H1 (cell line): ENCODE data around the gene CCDC30. TPM values are rescaled to one million over a fixed set of nuclear protein-coding genes. Genes with fewer than 3 reads are reported as not detected.

Experiments used
- CTCF ChIA-PET: fragments of 300-600 bp; sonication (Branson Sonifier 250); formaldehyde crosslinking; loops from one replicate; lab custom pipeline; 2021; ENCODE audit not compliant: partially characterized antibody; lab: Charles Lee
- POLR2A ChIA-PET: fragments of 300-600 bp; sonication (Branson Sonifier 250); formaldehyde crosslinking; loops from one replicate; lab custom pipeline; 2021; ENCODE audit warnings: inconsistent platforms; ENCODE audit not compliant: partially characterized antibody; lab: Charles Lee
- DNase-seq, 2 experiments: peaks; one replicate each; pipeline versions ENCODE4 v3.0.0 to v3.0.0-alpha.2; 2010 to 2022; ENCODE audit warnings: low spot score in 2 of 2, low read depth in 1 of 2, mixed read lengths in 1 of 2
- FAIRE-seq: peaks from 2 replicates; lab custom pipeline; 2011; peaks lifted over from hg19 to GRCh38; lab: Jason Lieb, UNC
- H2AFZ ChIP-seq: 2 replicates; pipeline ENCODE4 v1.8.1; 2012; ENCODE audit warnings: low read length, inconsistent platforms
- H2AK5ac ChIP-seq: 2 replicates; pipeline ENCODE4 v1.6.1; 2013; ENCODE audit warnings: low read depth, low read length
- H2BK120ac ChIP-seq: replicated peaks from 2 replicates; pipeline ENCODE3; 2013; ENCODE audit warnings: low read depth, low read length, inconsistent platforms
- H2BK12ac ChIP-seq: 2 replicates; pipeline ENCODE4 v1.6.1; 2013; ENCODE audit warnings: low read depth, low read length
- H2BK15ac ChIP-seq: 2 replicates; pipeline ENCODE4 v1.6.1; 2013; ENCODE audit warnings: low read length
- H2BK20ac ChIP-seq: 2 replicates; pipeline ENCODE4 v1.6.1; 2013; ENCODE audit warnings: low read length
- H2BK5ac ChIP-seq: 2 replicates; pipeline ENCODE4 v1.6.1; 2013; ENCODE audit warnings: low read depth, low read length
- H3K14ac ChIP-seq: 2 replicates; pipeline ENCODE4 v1.6.1; 2013; ENCODE audit warnings: inconsistent platforms; ENCODE audit not compliant: insufficient read length
- H3K18ac ChIP-seq: 2 replicates; pipeline ENCODE4 v1.6.1; 2013; ENCODE audit warnings: low read length; ENCODE audit errors: extremely low read depth
- H3K23ac ChIP-seq: 2 replicates; pipeline ENCODE4 v1.6.1; 2013; ENCODE audit warnings: inconsistent platforms; ENCODE audit not compliant: insufficient read length
- H3K23me2 ChIP-seq: 2 replicates; pipeline ENCODE4 v1.6.1; 2013; ENCODE audit warnings: low read depth, low read length
- H3K27ac ChIP-seq: 2 replicates; pipeline ENCODE4 v1.6.1; 2011; ENCODE audit warnings: low read depth, low read length, inconsistent platforms
- H3K27me3 ChIP-seq, 4 experiments: replicated peaks in 1 of 4; 1 replicate in 1 of 4; 2 replicates in 3 of 4; pipeline versions ENCODE4 v1.6.1 to v1.8.1; 2011 to 2013; ENCODE audit warnings: low read length in 3 of 4, mild to moderate bottlenecking in 3 of 4, inconsistent platforms in 2 of 4, mixed read lengths in 2 of 4, moderate library complexity in 1 of 4; ENCODE audit not compliant: control insufficient read depth in 3 of 4, insufficient read depth in 3 of 4; ENCODE audit errors: extremely low read depth in 1 of 4
- H3K36me3 ChIP-seq, 4 experiments: 2 replicates each; pipeline versions ENCODE4 v1.6.1 to v1.8.1; 2011 to 2013; ENCODE audit warnings: mild to moderate bottlenecking in 4 of 4, low read length in 3 of 4, moderate library complexity in 2 of 4, control low read depth in 1 of 4, inconsistent platforms in 1 of 4; ENCODE audit not compliant: insufficient read depth in 4 of 4, control insufficient read depth in 2 of 4
- H3K4ac ChIP-seq: replicated peaks from 2 replicates; pipeline ENCODE3; 2013; ENCODE audit warnings: low read length, low read depth, mixed read lengths, inconsistent platforms; ENCODE audit not compliant: insufficient read length
- H3K4me1 ChIP-seq, 4 experiments: replicated peaks in 1 of 4; 1 replicate in 1 of 4; 2 replicates in 3 of 4; pipeline versions ENCODE4 v1.6.1 to v1.8.1; 2011 to 2013; ENCODE audit warnings: low read length in 3 of 4, inconsistent platforms in 2 of 4, mixed read lengths in 1 of 4; ENCODE audit not compliant: insufficient read depth in 4 of 4, control insufficient read depth in 3 of 4
- H3K4me2 ChIP-seq, 2 experiments: 2 replicates each; pipeline versions ENCODE4 v1.6.1 to v1.8.1; 2011 to 2013; ENCODE audit warnings: low read depth in 2 of 2, low read length in 2 of 2, control low read depth in 1 of 2, inconsistent platforms in 1 of 2, mild to moderate bottlenecking in 1 of 2; ENCODE audit not compliant: insufficient read depth in 1 of 2
- H3K4me3 ChIP-seq, 4 experiments: fragments of 200-600, 300-600 bp in 1 of 4; sonication (generic), shearing (Covaris generic), sonication (Bioruptor Twin) in 1 of 4; 2 replicates each; pipeline versions ENCODE4 v1.5.1 to v1.8.1; 2011 to 2016; ENCODE audit warnings: low read length in 4 of 4, low read depth in 3 of 4, control low read depth in 2 of 4, inconsistent platforms in 2 of 4, mild to moderate bottlenecking in 2 of 4, mixed read lengths in 1 of 4, moderate library complexity in 1 of 4; ENCODE audit not compliant: insufficient read depth in 2 of 4; ENCODE audit errors: extremely low read depth in 1 of 4
- H3K56ac ChIP-seq: replicated peaks from 2 replicates; pipeline ENCODE3; 2013; ENCODE audit warnings: low read depth, mild to moderate bottlenecking, mixed read lengths, low read length, inconsistent platforms; ENCODE audit not compliant: insufficient read length
- H3K79me1 ChIP-seq: 2 replicates; pipeline ENCODE4 v1.6.1; 2013; ENCODE audit warnings: low read depth, low read length, control low read depth
- H3K79me2 ChIP-seq, 2 experiments: 2 replicates each; pipeline versions ENCODE4 v1.6.1 to v1.8.1; 2012 to 2013; ENCODE audit warnings: low read length in 2 of 2, mild to moderate bottlenecking in 2 of 2, inconsistent platforms in 1 of 2; ENCODE audit not compliant: insufficient read depth in 2 of 2, control insufficient read depth in 1 of 2
- H3K9ac ChIP-seq, 4 experiments: replicated peaks in 1 of 4; 1 replicate in 1 of 4; 2 replicates in 3 of 4; pipeline versions ENCODE4 v1.6.1 to v1.8.1; 2011 to 2013; ENCODE audit warnings: low read depth in 3 of 4, low read length in 3 of 4, control low read depth in 2 of 4, mild to moderate bottlenecking in 2 of 4, moderate library complexity in 2 of 4, inconsistent platforms in 1 of 4; ENCODE audit errors: extremely low read depth in 1 of 4
- H3K9me3 ChIP-seq, 2 experiments: 2 replicates each; pipeline versions ENCODE4 v1.6.1 to v1.8.1; 2012 to 2013; ENCODE audit warnings: mild to moderate bottlenecking in 2 of 2, moderate library complexity in 2 of 2, control low read depth in 1 of 2, inconsistent platforms in 1 of 2, low read depth in 1 of 2, low read length in 1 of 2, mixed read lengths in 1 of 2; ENCODE audit not compliant: insufficient read depth in 2 of 2
- H4K20me1 ChIP-seq, 2 experiments: replicated peaks in 1 of 2; 2 replicates each; pipeline versions ENCODE3 to v1.8.1; 2011 to 2013; ENCODE audit warnings: inconsistent platforms in 2 of 2, low read length in 2 of 2, mild to moderate bottlenecking in 1 of 2; ENCODE audit not compliant: insufficient read depth in 2 of 2, control insufficient read depth in 1 of 2
- H4K5ac ChIP-seq: 2 replicates; pipeline ENCODE4 v1.6.1; 2013; ENCODE audit warnings: low read length, low read depth, mixed read lengths, inconsistent platforms; ENCODE audit not compliant: insufficient read length
- H4K8ac ChIP-seq: 2 replicates; pipeline ENCODE4 v1.8.0; 2013; ENCODE audit warnings: mild to moderate bottlenecking, moderate library complexity, low read length, inconsistent platforms; ENCODE audit not compliant: insufficient read depth; ENCODE audit errors: extremely low read depth
- H4K91ac ChIP-seq: replicated peaks from 2 replicates; pipeline ENCODE3; 2013; ENCODE audit warnings: low read length, mixed read lengths, inconsistent platforms; ENCODE audit not compliant: insufficient read length
- GABPA ChIP-seq: IDR thresholded peaks from 2 replicates; pipeline ENCODE4 v1.6.1; 2011; ENCODE audit warnings: mild to moderate bottlenecking, low read length, moderate library complexity, borderline replicate concordance; ENCODE audit not compliant: insufficient read depth
- HDAC2 ChIP-seq, 2 experiments: fragments of 300-600 bp in 1 of 2; sonication (generic) in 1 of 2; IDR thresholded peaks; 2 replicates each; pipeline ENCODE4 v1.6.1; 2011 to 2012; ENCODE audit warnings: low read depth in 2 of 2, low read length in 2 of 2, mild to moderate bottlenecking in 2 of 2, moderate library complexity in 2 of 2, borderline replicate concordance in 1 of 2, inconsistent platforms in 1 of 2
- HDAC6 ChIP-seq: IDR thresholded peaks from one replicate; pipeline ENCODE4 v1.7.1; 2012; ENCODE audit warnings: low read depth, mild to moderate bottlenecking, inconsistent platforms, low read length, moderate library complexity
- MAFK ChIP-seq: IDR thresholded peaks from 2 replicates; pipeline ENCODE4 v1.6.1; 2012; ENCODE audit warnings: low read depth, mild to moderate bottlenecking, improper control_type of control experiment, low read length
- POLR2A ChIP-seq, 2 experiments: IDR thresholded peaks; 1 replicate in 1 of 2; 2 replicates in 1 of 2; pipeline ENCODE4 v1.6.1; 2011; ENCODE audit warnings: low read depth in 2 of 2, low read length in 2 of 2, mild to moderate bottlenecking in 2 of 2; ENCODE audit errors: control extremely low read depth in 1 of 2
- RFX5 ChIP-seq: IDR thresholded peaks from 2 replicates; pipeline ENCODE4 v1.6.1; 2011; ENCODE audit warnings: low read depth, low read length, improper control_type of control experiment, borderline replicate concordance
- SIX5 ChIP-seq: IDR thresholded peaks from 2 replicates; pipeline ENCODE4 v1.6.1; 2011; ENCODE audit warnings: mild to moderate bottlenecking, low read depth, low read length
- SP1 ChIP-seq: IDR thresholded peaks from 2 replicates; pipeline ENCODE4 v1.6.1; 2011; ENCODE audit warnings: low read depth, low read length
- SP2 ChIP-seq: IDR thresholded peaks from 2 replicates; pipeline ENCODE4 v1.6.1; 2012; ENCODE audit warnings: mild to moderate bottlenecking, low read length, inconsistent platforms
- ZNF274 ChIP-seq: IDR thresholded peaks from 2 replicates; pipeline ENCODE4 v1.7.0; 2012; ENCODE audit warnings: low read length, borderline replicate concordance; ENCODE audit errors: extremely low read depth
- WGBS, 2 experiments: shearing (Covaris generic) in 1 of 2; methylation state at CpG; one replicate each; pipeline versions ENCODE4 v1.1.6 to v1.1.7; 2013 to 2015; ENCODE audit warnings: low lambda C conversion rate in 2 of 2, mixed read lengths in 2 of 2, inconsistent platforms in 1 of 2, low coverage in 1 of 2, missing lambda C conversion rate in 1 of 2; ENCODE audit not compliant: insufficient replicate concordance in 2 of 2, insufficient coverage in 1 of 2, insufficient read length in 1 of 2; ENCODE audit errors: extremely low coverage in 1 of 2, missing lambda C conversion rate in 1 of 2; 5-methylcytosine and 5-hydroxymethylcytosine counted together
- polyA plus RNA-seq, 7 experiments: library from polyadenylated mRNA; depleted of rRNA in 3 of 7; stranded (reverse) in 5 of 7; unstranded in 2 of 7; fragments of >200 nt in 5 of 7; fragments of 200-250 nt in 2 of 7; gene quantifications; 1 replicate in 5 of 7; 2 replicates in 1 of 7; 4 replicates in 1 of 7; pipeline versions ENCODE4 v1.2.1 to v1.2.3, GENCODE V29; 2011 to 2013; ENCODE audit warnings: missing spikeins in 2 of 7, mixed read lengths in 2 of 7
- total RNA-seq: library from RNA; stranded (reverse); fragmentation: NEBNext Ultra II Directional; extraction: Animal tissue kit (Norgen Biotek cat#: 25700); gene quantifications from 2 replicates; pipeline ENCODE4 v1.2.1, GENCODE V29; 2021
- TF ChIP-seq, protein P1 (sequence below), 3 experiments: IDR thresholded peaks; 1 replicate in 2 of 3; 2 replicates in 1 of 3; pipeline versions ENCODE4 v1.5.1 to v1.6.1; 2011; ENCODE audit warnings: low read length in 3 of 3, mild to moderate bottlenecking in 3 of 3, inconsistent platforms in 2 of 3, low read depth in 1 of 3, moderate library complexity in 1 of 3; ENCODE audit not compliant: insufficient read depth in 1 of 3; ENCODE audit errors: control extremely low read depth in 1 of 3

The CCDC30 gene
- total and polyA plus RNA-seq, 2 of the 8 experiments (the other 6 are each of a cell fraction or from before 2014, with no cell fraction given): 0.60 to 1.8 TPM

DNA sequence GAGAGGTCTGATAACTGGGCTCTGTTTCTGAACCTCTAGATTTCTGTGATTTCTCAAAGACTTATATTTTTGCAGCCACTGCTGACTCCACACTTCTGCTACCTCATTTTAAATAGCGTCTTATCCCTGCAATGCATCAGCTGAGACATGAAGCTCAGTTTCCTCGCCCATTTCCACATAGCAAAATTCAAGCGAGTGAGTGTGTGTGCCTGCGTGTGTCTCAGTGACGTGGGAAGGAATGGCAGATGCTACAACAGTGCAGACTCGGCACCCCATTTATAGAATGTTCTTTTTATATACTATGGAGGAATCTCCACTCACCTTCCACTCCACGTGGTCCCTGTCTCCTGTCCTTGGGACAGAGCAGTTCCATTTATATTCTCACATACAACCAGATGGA lies 43.0 kb upstream of the CCDC30 start:
- H3K79me1 ChIP-seq: no peaks in the 10 kb centered on the region
- no peak overlapping the region for H2BK120ac ChIP-seq
- H3K79me2 ChIP-seq: no peaks in the 10 kb centered on the region
- no peaks in the 10 kb centered on the region for H3K36me3 ChIP-seq
- H3K4me3 ChIP-seq: no peak overlapping the region
- no peak overlapping the region for H2BK20ac ChIP-seq
- H3K9ac ChIP-seq: no peak overlapping the region
- H3K23ac ChIP-seq: no peak overlapping the region
- no peaks in the 10 kb centered on the region for H3K9me3 ChIP-seq
- H3K27ac ChIP-seq: no peak overlapping the region
- WGBS, 2 experiments: 88% methylated on average over 7 of the region's 7 CpGs; no CpG with 5 or more reads in 1 of the 2 experiments
- H4K20me1 ChIP-seq: no peaks in the 10 kb centered on the region
- no peak overlapping the region for H2BK5ac ChIP-seq
- H4K8ac ChIP-seq: no peak overlapping the region
- no peak overlapping the region for H3K4ac ChIP-seq
- no peaks in the 10 kb centered on the region for H3K23me2 ChIP-seq
- H3K56ac ChIP-seq: no peak overlapping the region
- H2BK15ac ChIP-seq: no peak overlapping the region
- no peak overlapping the region for H3K14ac ChIP-seq
- H4K5ac ChIP-seq: no peak overlapping the region
- H3K27me3 ChIP-seq: no peaks in the 10 kb centered on the region
- H3K4me1 ChIP-seq: peaks cover 0 to 10% (median 4%) of the 10 kb centered on the region in 4 experiments; a peak in 3 of 7 replicates
- no peak overlapping the region for H3K18ac ChIP-seq
- H2AFZ ChIP-seq: no peak overlapping the region
- FAIRE-seq: no peak
- no peak for DNase-seq
- no peak overlapping the region for H4K91ac ChIP-seq
- H2AK5ac ChIP-seq: no peak overlapping the region
- ChIA-PET CTCF (interaction anchor here (0.5 to 1.5 kb wide), 3 partner anchors 10 to 42 kb away, joined by 3 to 5 read pairs (median 4); no protein-coding TSS in a partner anchor), POLR2A (interaction anchor here (1.3 kb wide), 1 partner anchor 303 kb away, joined by 3 read pairs; no protein-coding TSS in a partner anchor)
- no peak overlapping the region for H2BK12ac ChIP-seq
- no peak overlapping the region for H3K4me2 ChIP-seq
- TF ChIP-seq HDAC6: no peak
- no peak for TF ChIP-seq POLR2A (IDR thresholded peaks at IDR 0.05; ENCODE audit: control extremely low read depth in 1 of 2, low read depth in 2 of 2, low read length in 2 of 2)
- no peak for TF ChIP-seq SIX5
- no peak for TF ChIP-seq HDAC2 (IDR thresholded peaks at IDR 0.05; ENCODE audit: borderline replicate concordance in 1 of 2, low read depth in 2 of 2, low read length in 2 of 2)
- TF ChIP-seq, protein P1, sequence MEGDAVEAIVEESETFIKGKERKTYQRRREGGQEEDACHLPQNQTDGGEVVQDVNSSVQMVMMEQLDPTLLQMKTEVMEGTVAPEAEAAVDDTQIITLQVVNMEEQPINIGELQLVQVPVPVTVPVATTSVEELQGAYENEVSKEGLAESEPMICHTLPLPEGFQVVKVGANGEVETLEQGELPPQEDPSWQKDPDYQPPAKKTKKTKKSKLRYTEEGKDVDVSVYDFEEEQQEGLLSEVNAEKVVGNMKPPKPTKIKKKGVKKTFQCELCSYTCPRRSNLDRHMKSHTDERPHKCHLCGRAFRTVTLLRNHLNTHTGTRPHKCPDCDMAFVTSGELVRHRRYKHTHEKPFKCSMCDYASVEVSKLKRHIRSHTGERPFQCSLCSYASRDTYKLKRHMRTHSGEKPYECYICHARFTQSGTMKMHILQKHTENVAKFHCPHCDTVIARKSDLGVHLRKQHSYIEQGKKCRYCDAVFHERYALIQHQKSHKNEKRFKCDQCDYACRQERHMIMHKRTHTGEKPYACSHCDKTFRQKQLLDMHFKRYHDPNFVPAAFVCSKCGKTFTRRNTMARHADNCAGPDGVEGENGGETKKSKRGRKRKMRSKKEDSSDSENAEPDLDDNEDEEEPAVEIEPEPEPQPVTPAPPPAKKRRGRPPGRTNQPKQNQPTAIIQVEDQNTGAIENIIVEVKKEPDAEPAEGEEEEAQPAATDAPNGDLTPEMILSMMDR (IDR thresholded peaks at IDR 0.05; ENCODE audit: control extremely low read depth in 1 of 3, insufficient read depth in 1 of 3, low read depth in 1 of 3, low read length in 3 of 3): no peak
- no peak for TF ChIP-seq SP1
- no peak for TF ChIP-seq SP2
- no peak for TF ChIP-seq GABPA
- TF ChIP-seq RFX5: no peak
- no peak for TF ChIP-seq MAFK
- TF ChIP-seq ZNF274: no peak
